AG08396 (cell line): Measurements from ENCODE around the gene TKT.
A peak's percentile ranks its signal among the peaks of the same experiment; 100 is the strongest.
"Not testable (repeated sequence)": the region's sequence is repeated elsewhere in the genome, so short reads cannot be mapped to it uniquely, and the experiment has no call there.

ENCODE experiments used
- DNase-seq: peaks from one replicate; pipeline ENCODE4 v3.0.0; 2012; ENCODE audit warnings: low spot score, mixed read lengths

Gene TKT

GRCh38 chr3:53259427-53260259, 3.8 kb upstream of the TKT start:
- no peak for DNase-seq

DNA sequence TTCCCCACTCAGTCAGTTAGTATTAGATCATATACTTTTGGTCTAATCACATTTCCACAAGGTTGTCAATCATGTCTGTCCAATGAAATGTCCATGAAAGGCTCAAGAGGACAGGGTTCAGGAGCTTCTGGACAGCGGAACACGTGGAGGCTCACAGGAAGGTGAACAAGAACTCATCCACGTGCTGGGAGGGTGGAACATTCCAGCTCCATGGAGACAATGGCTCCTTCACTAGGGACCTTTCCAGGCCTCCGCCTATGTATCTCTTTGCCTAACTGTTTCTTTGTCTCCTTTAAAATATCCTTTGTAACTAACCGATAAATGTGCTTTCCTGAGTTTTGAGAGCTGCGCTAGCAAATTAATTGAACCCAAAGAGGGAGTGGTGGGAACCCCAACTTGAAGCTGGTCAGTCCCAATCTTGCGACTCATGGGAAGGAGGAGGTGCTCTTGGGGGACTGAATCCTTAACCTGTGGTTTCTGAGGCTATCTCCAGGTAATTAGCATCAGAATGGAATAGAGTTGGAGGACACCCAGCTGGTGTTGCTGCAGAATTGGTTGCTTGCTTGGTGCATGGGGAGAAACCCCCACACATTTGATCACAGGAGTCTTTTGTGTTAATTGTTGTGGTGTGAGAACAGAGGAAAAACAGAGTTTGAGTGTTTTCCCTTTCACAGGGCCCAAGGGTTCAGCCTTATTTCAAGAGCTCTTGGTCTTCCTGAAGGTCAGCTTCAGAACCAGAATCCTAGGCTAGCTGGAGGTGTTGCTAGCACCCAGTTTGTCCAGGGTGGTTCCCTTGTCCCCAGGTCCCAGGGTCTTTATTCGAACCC, 3.0 kb upstream of the TKT start:
- DNase-seq: no peak

GRCh38 chr3:53257465-53257864, 1.6 kb upstream of the TKT start:
- DNase-seq: peak; percentile 1

DNA sequence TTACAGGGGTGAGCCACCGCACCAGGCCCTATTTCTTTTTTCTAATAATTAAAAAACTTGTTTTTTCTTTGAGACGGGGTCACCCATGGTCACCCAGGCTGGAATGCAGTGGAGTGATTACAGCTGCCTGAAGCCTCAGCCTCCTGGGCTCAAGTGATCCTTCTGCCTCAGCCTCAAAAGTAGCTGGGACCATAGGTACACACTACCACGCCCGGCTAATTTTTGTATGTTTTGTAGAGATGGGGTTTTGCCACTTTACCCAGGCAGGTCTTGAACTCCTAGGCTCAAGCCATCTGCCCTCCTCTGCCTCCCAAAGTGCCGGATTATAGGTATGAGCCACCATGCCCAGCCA, 858 bp upstream of the TKT start:
- DNase-seq: no peak

DNA sequence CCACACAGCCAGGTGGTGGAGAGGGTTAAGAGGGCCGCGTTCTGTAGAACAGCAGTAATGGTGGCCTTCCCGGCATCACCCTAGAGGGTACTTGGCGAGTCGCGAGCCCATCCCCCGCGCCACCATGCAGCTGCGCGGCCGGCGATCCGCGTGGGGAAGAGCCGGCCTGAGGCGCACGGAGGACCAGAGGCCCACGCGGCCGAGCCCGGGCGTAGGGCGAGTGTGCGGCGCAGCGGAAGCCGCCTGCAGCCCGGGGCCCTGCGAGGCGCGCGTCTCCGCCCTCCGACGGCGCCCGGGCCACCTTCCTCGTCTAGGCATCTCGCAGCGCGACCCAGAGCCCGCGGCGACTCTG, 423 bp downstream of the TKT start:
- peak; percentile 50 for DNase-seq

- peak; percentile 78 for DNase-seq
Measured at GRCh38 chr3:53254509-53255422, 1.1 kb downstream of the TKT start.

GRCh38 chr3:53253707-53254508, 1.9 kb downstream of the TKT start:
- DNase-seq: no peak

GRCh38 chr3:53252947-53253322, 2.9 kb downstream of the TKT start:
- DNase-seq: not testable (repeated sequence)

GRCh38 chr3:53252096-53252946, 3.5 kb downstream of the TKT start:
- DNase-seq: no peak

DNA sequence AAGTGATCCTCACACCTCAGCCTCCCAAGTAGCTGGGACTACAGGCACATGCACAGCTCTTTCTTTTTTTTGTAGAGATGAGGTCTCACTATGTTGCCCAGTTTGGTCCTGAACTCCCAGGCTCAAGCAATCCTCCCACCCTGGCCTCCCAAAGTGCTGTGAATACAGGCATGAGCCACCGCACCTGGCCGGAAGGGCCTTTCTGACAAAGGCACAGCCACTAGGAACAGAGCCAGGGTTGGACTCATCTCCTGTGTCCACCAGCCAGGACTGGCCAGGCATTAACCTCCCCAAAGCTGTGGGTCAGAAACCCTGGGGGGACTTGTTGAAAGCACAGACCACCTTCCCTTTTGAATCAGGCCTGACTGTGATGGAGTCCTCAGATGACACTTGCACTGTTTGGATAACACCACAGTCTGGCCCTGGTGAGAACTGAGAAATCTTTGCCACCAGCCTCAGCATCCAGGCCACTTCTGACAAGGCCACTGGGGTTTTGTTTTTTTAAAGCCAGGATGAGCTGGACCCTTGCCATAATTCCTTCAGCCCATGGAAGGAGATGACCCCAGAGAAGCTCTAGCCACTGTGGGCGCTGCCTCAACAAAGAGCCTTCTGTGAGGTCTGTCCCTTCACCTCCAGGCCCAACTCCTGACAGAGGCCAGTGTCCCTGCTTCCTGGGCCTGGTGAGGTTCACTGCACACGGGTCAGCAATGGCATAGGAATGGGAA, 4.8 kb downstream of the TKT start:
- DNase-seq: no peak

DNA sequence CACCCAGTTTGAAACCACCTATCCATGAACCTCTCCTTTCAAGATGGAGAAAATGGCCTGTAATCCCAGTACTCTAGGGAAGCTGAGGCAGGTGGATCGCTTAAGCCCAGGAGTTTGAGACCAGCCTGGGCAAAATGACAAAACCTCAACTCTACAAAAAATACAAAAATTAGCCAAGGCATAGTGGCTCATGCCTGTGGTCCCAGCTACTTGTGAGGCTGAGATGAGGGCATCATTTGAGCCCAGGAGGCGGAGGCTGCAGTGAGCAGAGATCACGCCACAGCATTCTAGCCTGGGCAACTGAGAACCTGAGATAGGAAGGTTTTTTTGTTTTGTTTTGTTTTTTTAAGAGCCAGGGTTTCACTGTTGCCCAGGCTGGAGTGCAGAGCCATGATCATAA, 5.4 kb downstream of the TKT start:
- DNase-seq: no peak

- no peak for DNase-seq
Measured at GRCh38 chr3:53248161-53248560, 7.7 kb downstream of the TKT start.

DNA sequence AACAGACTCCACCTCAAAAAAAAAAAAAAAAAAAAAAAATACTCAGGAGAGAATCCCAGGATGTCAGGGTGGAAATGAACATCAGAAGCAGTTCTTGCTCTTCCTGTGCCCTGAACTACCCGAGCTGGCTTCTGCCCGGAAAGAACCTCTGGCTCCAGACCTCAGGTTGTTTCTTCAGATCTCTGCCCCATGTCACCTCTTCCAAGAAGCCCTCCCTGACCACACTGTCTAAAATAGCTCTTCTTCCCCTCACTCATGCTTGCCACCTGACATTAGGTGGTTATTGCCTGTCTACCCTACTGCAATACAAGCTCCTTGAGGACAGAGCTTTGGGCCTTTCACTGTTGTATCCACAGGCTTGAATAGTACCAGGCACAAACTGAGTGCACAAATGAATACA, 8.2 kb downstream of the TKT start:
- no peak for DNase-seq

DNA sequence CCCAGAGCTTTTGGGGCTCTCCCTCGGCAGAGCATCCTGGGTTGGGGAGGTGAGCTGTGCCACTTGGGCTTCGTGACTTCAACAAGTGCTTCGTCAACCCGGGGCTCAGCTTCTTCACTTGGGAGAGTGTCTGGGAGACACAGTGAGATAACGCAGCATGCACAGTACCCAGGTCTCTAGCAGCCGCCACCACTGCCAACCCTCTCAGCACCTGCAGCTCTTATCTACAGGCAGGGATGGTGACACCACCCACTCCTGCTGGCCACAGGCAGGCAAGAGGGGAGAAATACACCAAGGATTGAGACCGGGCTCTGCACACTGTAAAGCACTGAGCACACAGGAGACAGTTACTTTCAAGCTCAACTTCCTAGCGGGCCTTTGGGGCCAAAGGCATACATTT, 11.6 kb downstream of the TKT start:
- no peak for DNase-seq

- no peak for DNase-seq
Measured at GRCh38 chr3:53243785-53244184, 12.0 kb downstream of the TKT start.

GRCh38 chr3:53243165-53243564, 12.7 kb downstream of the TKT start:
- DNase-seq: no peak

- DNase-seq: no peak
Measured at GRCh38 chr3:53242642-53243041, 13.2 kb downstream of the TKT start.

DNA sequence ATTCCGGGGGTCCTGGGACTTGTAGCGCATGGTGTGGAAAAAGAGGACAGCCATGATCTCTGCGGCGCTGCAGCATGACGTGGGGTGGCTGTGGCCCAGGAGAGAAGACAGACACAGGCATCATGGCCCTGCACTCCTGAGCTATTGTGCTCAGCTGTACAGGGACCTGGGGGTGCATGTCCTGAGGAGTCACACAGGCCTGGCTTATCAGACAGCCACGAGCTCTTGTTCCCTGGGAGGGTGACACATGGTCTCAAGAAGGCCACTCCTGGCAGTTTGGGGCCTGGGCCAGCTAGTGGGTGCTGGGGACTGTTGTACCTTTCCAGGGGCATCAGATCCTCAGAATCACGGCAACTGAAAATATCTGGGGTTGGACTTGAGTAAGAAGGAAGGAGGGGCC, 13.7 kb downstream of the TKT start:
- no peak for DNase-seq

DNA sequence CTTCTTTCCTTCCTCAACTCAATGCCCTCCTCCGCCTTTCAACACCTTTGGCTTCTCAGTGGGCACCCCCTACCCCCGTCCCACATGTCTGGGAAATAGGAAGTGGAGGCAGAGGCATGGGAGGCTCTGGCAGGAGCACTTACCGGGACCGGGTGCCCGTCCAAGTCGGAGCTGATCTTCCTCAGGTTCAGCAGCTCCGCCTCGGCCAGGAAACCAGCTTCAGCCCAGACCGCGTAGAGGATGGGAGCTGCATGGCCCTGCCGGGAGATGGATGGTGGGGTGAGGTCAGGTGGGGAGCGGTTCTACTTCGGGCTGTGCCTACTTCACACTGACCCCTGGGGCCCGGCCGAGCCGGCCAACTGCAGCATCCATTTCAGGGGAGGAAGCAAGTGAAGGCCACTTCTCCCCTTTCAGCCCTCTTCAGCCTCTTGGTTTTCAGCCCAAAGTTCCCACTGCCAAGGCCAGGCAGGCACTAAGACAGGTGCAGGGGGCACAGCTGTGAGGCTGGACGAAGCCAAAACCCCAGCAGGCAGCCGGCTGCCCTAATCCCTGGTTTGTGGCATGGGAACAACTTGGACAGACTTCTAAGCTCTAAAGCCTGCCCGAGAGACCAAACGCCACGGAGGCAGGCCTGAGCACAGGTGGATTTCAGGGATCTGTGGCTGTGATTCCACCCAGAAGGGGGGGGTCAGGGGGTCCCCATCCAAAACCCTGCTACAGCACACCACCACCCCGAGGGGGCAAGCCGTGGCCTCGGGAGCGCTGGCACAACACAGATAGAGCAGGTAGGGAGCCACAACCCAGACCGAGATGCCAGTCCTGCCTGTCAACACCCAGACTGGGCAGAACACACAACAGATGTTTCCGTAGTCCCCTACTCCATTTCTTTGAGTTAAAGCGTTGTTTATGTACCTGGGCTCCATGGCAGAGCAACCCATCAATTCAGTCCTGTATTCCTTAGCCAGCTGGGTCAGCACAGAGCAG, 14.5 kb downstream of the TKT start:
- no peak for DNase-seq
